Ishikawa (cell line): ENCODE measurements around the gene DEF6.

ENCODE experiments used
- TF ChIP-seq, protein P1 (sequence below): IDR thresholded peaks from 2 replicates; pipeline ENCODE4 v1.6.1; 2012; ENCODE audit warnings: low read depth, mild to moderate bottlenecking
- TF ChIP-seq, protein P2 (sequence below): IDR thresholded peaks from 2 replicates; pipeline ENCODE4 v1.6.1; 2012

DNA sequence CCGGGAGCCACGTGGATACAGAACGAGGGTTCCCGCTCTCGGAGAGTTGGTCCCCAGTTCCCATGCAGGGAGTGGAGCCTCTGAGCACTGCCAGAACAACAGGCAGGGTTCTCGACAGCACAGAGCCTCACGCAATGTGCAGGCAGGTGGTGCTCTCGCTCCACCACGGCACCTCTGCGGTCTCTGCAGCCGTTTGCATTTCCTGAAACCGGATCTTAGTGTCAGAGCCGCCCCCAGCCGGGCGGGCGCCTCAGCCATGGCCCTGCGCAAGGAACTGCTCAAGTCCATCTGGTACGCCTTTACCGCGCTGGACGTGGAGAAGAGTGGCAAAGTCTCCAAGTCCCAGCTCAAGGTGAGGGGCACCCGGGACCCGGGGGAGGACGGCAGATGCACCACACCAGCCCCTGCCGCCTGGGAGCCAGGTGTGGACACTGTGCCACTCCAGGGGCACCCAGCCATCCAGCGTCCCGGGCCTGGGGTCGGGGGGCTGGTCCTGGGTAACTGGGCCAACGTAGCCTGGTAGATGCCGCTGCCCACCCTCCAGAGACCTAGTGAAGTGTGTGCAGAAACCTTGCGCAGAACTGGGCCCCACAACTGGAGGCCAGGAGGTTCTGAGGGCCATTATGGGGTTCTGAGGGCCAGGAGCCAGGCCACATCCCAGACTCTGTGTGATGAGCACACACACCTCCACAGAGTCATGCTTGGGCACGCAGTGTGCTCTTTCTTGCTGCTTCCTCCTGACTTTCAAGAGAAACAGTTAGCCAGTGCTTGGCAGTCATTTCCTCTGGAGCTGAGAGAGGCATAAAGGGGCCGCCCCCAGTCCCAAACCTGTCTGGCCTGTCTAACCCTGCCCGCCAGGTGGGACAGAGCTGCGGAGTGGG, at the start of gene DEF6:
- TF ChIP-seq, protein P1, sequence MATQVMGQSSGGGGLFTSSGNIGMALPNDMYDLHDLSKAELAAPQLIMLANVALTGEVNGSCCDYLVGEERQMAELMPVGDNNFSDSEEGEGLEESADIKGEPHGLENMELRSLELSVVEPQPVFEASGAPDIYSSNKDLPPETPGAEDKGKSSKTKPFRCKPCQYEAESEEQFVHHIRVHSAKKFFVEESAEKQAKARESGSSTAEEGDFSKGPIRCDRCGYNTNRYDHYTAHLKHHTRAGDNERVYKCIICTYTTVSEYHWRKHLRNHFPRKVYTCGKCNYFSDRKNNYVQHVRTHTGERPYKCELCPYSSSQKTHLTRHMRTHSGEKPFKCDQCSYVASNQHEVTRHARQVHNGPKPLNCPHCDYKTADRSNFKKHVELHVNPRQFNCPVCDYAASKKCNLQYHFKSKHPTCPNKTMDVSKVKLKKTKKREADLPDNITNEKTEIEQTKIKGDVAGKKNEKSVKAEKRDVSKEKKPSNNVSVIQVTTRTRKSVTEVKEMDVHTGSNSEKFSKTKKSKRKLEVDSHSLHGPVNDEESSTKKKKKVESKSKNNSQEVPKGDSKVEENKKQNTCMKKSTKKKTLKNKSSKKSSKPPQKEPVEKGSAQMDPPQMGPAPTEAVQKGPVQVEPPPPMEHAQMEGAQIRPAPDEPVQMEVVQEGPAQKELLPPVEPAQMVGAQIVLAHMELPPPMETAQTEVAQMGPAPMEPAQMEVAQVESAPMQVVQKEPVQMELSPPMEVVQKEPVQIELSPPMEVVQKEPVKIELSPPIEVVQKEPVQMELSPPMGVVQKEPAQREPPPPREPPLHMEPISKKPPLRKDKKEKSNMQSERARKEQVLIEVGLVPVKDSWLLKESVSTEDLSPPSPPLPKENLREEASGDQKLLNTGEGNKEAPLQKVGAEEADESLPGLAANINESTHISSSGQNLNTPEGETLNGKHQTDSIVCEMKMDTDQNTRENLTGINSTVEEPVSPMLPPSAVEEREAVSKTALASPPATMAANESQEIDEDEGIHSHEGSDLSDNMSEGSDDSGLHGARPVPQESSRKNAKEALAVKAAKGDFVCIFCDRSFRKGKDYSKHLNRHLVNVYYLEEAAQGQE = no peak
- TF ChIP-seq, protein P2, sequence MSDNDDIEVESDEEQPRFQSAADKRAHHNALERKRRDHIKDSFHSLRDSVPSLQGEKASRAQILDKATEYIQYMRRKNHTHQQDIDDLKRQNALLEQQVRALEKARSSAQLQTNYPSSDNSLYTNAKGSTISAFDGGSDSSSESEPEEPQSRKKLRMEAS = peak; percentile 86
